ENCODE results near the gene OSBPL8.

GRCh38 chr12:76303989-76304460 lies 255.5 kb downstream of the OSBPL8 start:
- TF ChIP-seq POLR2A (IDR thresholded peaks at IDR 0.05) (no peak), CTCF (IDR thresholded peaks at IDR 0.05) (no peak)

Data from Peyer's patch (tissue), 4 donors.